Keratinocyte (primary cell): Measurements from ENCODE around the gene OCLN.
"Not testable (repeated sequence)": the region's sequence is repeated elsewhere in the genome, so short reads cannot be mapped to it uniquely, and the experiment has no call there.

Experiments
- CTCF ChIP-seq, 3 experiments: IDR thresholded peaks in 1 of 3; conservative IDR thresholded peaks in 1 of 3; optimal IDR thresholded peaks in 1 of 3; 2 replicates in 2 of 3; 3 replicates in 1 of 3; pipeline versions ENCODE3 to v1.5.1; 2011; ENCODE audit warnings: low read length in 3 of 3, mild to moderate bottlenecking in 3 of 3, moderate library complexity in 2 of 3, control low read depth in 1 of 3, inconsistent platforms in 1 of 3; ENCODE audit not compliant: insufficient read depth in 2 of 3; ENCODE audit errors: extremely low read depth in 1 of 3
- EZH2 ChIP-seq: IDR thresholded peaks from one replicate; pipeline ENCODE4 v1.6.1; 2012; ENCODE audit warnings: inconsistent platforms, mild to moderate bottlenecking, low read length, moderate library complexity

- TF ChIP-seq EZH2; CTCF (optimal IDR thresholded peaks at IDR 0.05 in 1 of 3, IDR thresholded peaks at IDR 0.05 in 1 of 3, conservative IDR thresholded peaks at IDR 0.05 in 1 of 3; ENCODE audit: extremely low read depth in 1 of 3, insufficient read depth in 2 of 3, low read length in 3 of 3): not testable (repeated sequence)
These were observed 73.6 kb downstream of the OCLN start for GRCh38 chr5:69566172-69566571.
